ENCODE data around the gene MINAR2.
A peak's percentile ranks its signal among the peaks of the same experiment; 100 is the strongest.

MINAR2 gene, protein sequence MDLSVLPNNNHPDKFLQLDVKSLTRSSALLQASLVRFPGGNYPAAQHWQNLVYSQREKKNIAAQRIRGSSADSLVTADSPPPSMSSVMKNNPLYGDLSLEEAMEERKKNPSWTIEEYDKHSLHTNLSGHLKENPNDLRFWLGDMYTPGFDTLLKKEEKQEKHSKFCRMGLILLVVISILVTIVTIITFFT

DNA sequence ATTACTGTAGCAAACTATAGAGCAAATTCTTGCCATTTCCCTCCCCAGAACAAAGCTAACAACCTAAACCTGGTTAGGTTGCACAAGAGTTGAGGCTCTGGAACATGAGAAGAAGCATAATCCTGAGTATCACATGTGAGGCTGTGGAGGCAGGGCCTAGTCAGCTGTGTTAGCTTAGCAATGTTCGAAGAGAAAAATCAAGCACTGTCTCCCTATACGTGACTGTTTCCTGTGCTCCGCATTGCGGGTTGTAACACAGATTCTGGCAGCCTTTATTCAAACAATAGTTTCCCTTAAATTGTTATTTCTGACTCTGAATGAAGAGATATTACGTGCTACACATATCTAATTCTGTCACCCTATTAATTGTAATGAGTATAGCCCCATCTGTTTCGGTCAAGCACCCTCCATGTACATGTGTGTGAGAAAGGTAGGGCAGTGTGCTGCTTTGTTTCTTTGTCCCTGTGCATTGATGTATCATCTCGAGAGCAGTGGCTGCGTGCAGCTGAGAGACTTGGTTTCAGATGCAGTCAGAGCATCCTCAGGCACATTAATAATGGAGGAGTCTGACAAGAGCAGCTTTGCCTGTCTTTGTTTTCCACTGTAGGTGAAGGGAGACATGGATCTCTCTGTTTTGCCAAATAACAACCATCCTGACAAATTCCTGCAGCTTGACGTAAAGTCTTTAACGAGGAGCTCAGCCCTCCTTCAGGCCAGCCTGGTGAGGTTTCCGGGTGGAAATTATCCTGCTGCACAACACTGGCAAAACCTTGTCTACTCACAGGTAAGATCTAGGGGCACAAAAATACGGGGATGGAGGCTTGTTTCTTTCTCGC is at the start of gene MINAR2:
Gene MINAR2 (plus strand): TSS at position 523 of the 836 bp plus-strand sequence. CDS start 97 bp downstream, at position 620.
- in situ Hi-C loops (cut with MboI; ENCODE audit: low pct_unique_long_range_greater_than_20kb, low sequenced_read_pairs): no loop called here
- DNase-seq: no peak

GRCh38 chr5:129698661-129699060 is 49.2 kb upstream of the MINAR2 start:
- in situ Hi-C loops (cut with MboI; ENCODE audit: low pct_unique_long_range_greater_than_20kb, low sequenced_read_pairs): no loop called here
- DNase-seq: no peak

DNA sequence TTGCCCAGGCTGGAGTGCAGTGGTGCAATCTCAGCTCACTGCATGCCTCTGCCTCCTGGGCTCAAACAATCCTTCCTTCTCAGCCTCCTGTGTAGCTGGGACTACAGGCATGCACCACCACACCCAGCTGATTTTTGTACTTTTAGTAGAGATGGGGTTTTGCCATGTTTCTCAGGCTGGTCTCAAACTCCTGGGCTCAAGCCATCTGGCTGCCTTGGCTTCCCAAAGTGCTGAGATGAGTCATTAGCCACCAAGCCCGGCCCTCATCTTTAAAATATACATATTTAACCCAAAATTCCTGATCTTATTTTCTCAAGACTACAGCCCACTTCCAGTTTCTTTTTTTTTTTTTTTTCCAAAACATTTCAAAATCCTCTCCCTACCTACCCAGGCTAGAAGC is 31.7 kb upstream of the MINAR2 start:
- in situ Hi-C loops (cut with MboI; ENCODE audit: low pct_unique_long_range_greater_than_20kb, low sequenced_read_pairs): no loop called here
- no peak for DNase-seq

GRCh38 chr5:129716651-129717050 is 31.2 kb upstream of the MINAR2 start:
- in situ Hi-C loops (cut with MboI; ENCODE audit: low pct_unique_long_range_greater_than_20kb, low sequenced_read_pairs): no loop called here
- no peak for DNase-seq

GRCh38 chr5:129717751-129718310 is 30.1 kb upstream of the MINAR2 start:
- no peak for DNase-seq
- in situ Hi-C loops (cut with MboI; ENCODE audit: low pct_unique_long_range_greater_than_20kb, low sequenced_read_pairs): no loop called here

GRCh38 chr5:129718471-129719090 is 29.3 kb upstream of the MINAR2 start:
- in situ Hi-C loops (cut with MboI; ENCODE audit: low pct_unique_long_range_greater_than_20kb, low sequenced_read_pairs): no loop called here
- no peak for DNase-seq

DNA sequence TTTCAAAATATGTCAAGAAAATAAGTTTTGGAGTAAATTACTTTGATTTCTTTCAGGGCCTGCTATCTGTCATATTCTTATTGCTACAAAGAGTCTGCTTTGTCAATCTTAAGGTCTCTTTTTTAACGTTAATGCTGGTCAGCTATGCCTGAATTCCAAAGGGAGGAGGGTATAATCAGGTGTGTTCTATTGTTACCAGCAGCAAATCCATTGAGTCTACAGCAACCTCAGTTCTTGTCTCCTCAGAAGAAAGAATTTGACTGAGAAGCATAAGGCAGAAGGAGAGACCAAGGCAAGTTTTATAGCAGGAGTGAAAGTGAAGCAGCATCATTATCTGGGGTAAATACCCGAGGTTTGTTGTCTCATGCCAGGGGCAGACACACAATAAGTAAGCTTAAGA is 23.7 kb upstream of the MINAR2 start:
- in situ Hi-C loops (cut with MboI; ENCODE audit: low pct_unique_long_range_greater_than_20kb, low sequenced_read_pairs): no loop called here
- no peak for DNase-seq

- DNase-seq: no peak
- in situ Hi-C loops (cut with MboI; ENCODE audit: low pct_unique_long_range_greater_than_20kb, low sequenced_read_pairs): no loop called here
These were observed 23.2 kb upstream of the MINAR2 start for GRCh38 chr5:129724647-129725046.

DNA sequence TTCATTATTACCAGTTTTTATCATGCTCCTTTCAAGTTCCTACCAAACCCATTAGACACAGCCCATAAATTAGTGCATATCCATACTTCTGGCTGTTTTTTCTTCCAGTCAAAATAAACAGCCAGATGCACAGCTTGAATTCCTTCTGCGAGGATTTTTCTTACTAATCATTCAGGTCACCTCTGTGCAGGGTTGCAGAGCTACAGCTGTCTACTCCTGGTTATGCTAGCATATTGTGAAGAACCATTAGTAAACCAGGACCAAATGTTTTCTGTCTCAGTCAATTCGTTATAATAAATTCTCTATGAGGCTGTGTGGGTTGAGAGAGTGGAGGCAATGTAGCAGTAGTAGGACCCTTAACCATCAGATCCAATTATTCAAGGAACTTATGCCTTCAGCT is 8.1 kb upstream of the MINAR2 start:
- DNase-seq: no peak
- in situ Hi-C loops (cut with MboI; ENCODE audit: low pct_unique_long_range_greater_than_20kb, low sequenced_read_pairs): no loop called here

GRCh38 chr5:129743541-129744187 is 4.2 kb upstream of the MINAR2 start:
- no peak for DNase-seq
- in situ Hi-C loops (cut with MboI; ENCODE audit: low pct_unique_long_range_greater_than_20kb, low sequenced_read_pairs): no loop called here

- in situ Hi-C loops (cut with MboI; ENCODE audit: low pct_unique_long_range_greater_than_20kb, low sequenced_read_pairs): no loop called here
These were observed 1.9 kb upstream of the MINAR2 start for GRCh38 chr5:129745997-129746396.

GRCh38 chr5:129746876-129747275 is 1.0 kb upstream of the MINAR2 start:
- DNase-seq: no peak
- in situ Hi-C loops (cut with MboI; ENCODE audit: low pct_unique_long_range_greater_than_20kb, low sequenced_read_pairs): no loop called here

More at GRCh38 chr5:129745997-129746396, 1.9 kb upstream of the MINAR2 start:
- DNase-seq: no peak

DNA sequence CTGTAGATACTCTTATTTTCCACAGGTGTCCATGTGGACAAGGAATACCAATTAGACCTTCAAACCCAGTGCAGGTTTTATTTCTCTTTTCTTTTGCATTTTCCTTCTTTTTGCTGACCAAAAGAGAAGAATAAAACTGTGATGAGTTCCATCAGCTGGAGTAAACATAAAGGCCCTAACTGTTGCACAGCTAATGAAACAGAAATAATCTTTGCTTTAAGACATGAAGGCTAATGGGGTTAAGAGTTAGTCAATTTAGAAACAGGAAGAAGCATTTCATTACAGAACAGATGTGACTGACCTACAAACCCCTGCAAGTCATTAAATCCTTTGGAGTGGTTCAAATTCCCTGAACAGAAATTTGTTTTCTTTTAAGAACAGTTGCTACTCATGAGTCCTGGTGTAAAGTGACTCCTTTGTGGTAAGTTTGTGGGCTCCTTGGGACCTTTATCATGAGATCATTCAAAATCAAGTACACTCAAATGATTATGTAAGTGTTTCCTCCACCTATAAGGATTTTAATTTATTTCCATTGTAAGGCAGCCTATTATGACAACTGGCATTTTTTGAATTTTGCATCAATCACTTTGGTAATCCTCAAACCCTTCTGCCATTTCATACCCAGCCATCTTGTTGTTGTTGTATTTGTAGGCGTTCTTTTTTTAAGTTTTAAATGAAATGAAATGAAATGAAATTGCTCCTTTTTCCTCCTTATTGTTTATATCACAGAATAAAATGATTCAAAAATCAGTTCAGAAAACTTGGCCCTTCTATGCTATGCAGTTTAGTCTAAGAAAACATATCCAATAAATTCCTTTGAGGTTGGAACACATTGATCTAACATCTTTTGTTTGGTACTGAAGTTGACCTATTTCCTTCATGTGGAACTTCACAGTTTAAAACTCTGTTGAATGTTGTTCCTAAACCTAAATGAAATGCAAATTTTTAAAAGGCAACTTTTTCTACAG is 1.3 kb downstream of the MINAR2 start:
- no peak for DNase-seq
- in situ Hi-C loops (cut with MboI; ENCODE audit: low pct_unique_long_range_greater_than_20kb, low sequenced_read_pairs): no loop called here

DNA sequence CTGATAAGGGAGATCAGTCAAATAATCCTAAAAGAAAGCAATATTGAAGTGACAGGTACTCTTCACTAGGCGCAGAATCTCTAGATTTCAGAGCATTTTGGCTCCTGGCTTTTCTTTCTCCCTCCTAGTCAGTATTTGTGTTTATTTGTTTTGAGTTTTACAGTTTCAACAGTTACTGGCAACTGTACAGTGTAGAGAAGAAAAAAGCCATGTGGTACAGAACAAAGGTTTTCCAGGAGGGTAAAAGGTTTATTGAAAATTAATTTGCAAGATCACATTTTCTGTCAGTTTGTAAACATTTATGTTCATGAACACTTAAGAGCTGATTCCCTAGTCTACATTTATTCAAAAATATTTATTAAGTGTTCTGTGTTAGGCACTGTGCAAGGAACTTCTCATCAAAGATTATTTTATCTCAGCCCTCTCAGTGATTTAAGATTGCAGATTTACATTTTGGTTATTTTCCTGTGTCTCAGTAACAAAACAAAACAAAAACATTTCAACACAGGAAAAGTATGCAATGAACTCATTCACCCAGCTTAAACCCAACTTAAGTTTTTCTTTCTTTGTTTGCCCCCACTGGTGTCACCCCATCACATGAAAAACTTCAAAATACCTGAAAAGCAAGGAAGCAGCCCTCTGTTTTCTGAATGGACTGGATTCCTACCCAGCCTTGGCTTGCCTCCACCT is 12.9 kb downstream of the MINAR2 start:
- in situ Hi-C loops (cut with MboI; ENCODE audit: low pct_unique_long_range_greater_than_20kb, low sequenced_read_pairs): no loop called here
- DNase-seq: no peak

GRCh38 chr5:129763651-129764050 is 15.8 kb downstream of the MINAR2 start:
- in situ Hi-C loops (cut with MboI; ENCODE audit: low pct_unique_long_range_greater_than_20kb, low sequenced_read_pairs): no loop called here
- no peak for DNase-seq

GRCh38 chr5:129766798-129767197 is 18.9 kb downstream of the MINAR2 start:
- DNase-seq: no peak
- in situ Hi-C loops (cut with MboI; ENCODE audit: low pct_unique_long_range_greater_than_20kb, low sequenced_read_pairs): no loop called here

- peak; percentile 92 for DNase-seq
- in situ Hi-C loops (cut with MboI; ENCODE audit: low pct_unique_long_range_greater_than_20kb, low sequenced_read_pairs): no loop called here
These were observed 20.1 kb downstream of the MINAR2 start for GRCh38 chr5:129767927-129768380.

- in situ Hi-C loops (cut with MboI; ENCODE audit: low pct_unique_long_range_greater_than_20kb, low sequenced_read_pairs): no loop called here
- no peak for DNase-seq
These were observed 20.8 kb downstream of the MINAR2 start for GRCh38 chr5:129768735-129769134.

Data from KBM-7 (cell line).